ENCODE data around the gene PDE1C. TPM values are rescaled to one million over a fixed set of nuclear protein-coding genes. Genes with fewer than 3 reads are reported as not detected.

Gene PDE1C
- total and polyA plus RNA-seq, 9 donors = 4.8 to 20.0 (median 11.8) TPM

DNA sequence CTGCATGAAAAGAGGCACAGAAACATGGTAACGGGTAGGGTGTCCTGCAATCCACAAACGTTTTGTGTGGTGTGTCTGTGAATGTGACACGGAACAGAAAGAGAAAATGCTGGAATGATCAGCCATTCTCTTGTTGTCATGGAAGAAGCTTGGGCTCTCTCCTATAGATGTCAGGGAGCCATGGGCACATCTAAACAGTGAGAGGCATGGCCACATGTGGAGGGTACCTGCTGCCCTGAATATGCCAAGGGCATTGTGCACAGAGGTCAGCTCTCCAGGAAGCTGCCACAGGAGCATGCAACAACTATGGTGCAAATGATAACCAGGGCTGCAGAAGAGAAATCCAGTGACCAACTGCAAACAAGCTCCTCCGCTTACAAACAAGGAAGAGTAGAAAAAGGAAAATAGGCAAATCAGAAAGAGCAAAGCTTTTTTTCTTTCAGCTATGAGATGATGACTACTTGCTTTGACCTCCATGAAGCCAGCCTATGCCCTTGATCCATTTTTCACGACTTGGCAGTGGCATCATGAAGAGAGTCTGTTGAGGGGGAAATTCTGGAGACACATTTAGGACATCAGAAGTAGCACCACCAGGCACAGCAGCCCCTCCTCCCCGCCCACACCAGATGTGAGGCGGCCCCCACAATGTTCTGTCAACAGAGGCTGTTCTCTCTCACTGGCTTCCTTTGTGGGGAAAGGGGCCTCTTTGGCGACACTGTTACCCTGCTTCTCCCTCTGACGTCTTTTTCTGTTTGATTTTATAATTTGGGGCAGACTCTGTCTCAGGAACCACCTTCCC lies 4.8 kb upstream of the PDE1C start:
- WGBS, 3 donors = 52 to 58% (median 55%) methylated on average over 9 of the region's 9 CpGs
- H3K9me3 ChIP-seq = no peaks in the 10 kb centered on the region
- DNase-seq = no peak

DNA sequence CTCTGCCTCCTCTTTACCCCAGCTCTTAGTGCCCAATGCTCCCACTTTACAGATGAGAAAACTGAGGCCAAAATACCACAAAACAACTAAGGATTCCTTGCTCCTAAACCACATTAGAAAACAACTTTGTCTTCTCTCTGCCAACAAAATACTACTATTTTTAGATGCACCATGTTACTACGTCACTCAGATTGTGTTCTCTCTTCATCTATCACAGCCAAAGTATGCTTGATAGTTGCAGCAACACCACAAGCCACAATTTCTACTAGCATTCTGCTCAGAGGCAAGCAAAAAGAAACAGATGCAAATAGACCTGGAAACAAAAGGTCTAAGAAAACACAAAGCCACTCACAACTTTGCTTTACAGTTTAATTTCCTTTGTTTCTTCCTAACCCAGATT lies 3.3 kb upstream of the PDE1C start:
- Histone ChIP-seq H3K4me3 (no peak overlapping the region), H3K27ac (no peak overlapping the region), H3K9me3 (no peaks in the 10 kb centered on the region), H3K4me1 (ENCODE audit: insufficient read depth) (peaks cover 2% of the 10 kb centered on the region), H3K27me3 (no peaks in the 10 kb centered on the region), H3K36me3 (no peaks in the 10 kb centered on the region)
- TF ChIP-seq POLR2A (IDR thresholded peaks at IDR 0.05) = no peak
- no peak for TF ChIP-seq EP300 (IDR thresholded peaks at IDR 0.05)
- TF ChIP-seq, protein P1, sequence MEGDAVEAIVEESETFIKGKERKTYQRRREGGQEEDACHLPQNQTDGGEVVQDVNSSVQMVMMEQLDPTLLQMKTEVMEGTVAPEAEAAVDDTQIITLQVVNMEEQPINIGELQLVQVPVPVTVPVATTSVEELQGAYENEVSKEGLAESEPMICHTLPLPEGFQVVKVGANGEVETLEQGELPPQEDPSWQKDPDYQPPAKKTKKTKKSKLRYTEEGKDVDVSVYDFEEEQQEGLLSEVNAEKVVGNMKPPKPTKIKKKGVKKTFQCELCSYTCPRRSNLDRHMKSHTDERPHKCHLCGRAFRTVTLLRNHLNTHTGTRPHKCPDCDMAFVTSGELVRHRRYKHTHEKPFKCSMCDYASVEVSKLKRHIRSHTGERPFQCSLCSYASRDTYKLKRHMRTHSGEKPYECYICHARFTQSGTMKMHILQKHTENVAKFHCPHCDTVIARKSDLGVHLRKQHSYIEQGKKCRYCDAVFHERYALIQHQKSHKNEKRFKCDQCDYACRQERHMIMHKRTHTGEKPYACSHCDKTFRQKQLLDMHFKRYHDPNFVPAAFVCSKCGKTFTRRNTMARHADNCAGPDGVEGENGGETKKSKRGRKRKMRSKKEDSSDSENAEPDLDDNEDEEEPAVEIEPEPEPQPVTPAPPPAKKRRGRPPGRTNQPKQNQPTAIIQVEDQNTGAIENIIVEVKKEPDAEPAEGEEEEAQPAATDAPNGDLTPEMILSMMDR (IDR thresholded peaks at IDR 0.05) = no peak
- intact Hi-C loops (cut with DNase I) = no loop called here
- DNase-seq = no peak
- 39 to 65% (median 52%) methylated on average over 1 of the region's 1 CpG for WGBS, 3 donors

More for the DNA sequence above, 4.8 kb upstream of the PDE1C start:
- H3K27me3 ChIP-seq = no peaks in the 10 kb centered on the region
- H3K4me3 ChIP-seq = no peak overlapping the region
- no peak overlapping the region for H3K27ac ChIP-seq
- H3K4me1 ChIP-seq (ENCODE audit: insufficient read depth) = peaks cover 2% of the 10 kb centered on the region
- intact Hi-C loops (cut with DNase I) = no loop called here
- no peaks in the 10 kb centered on the region for H3K36me3 ChIP-seq
- TF ChIP-seq, protein P1 (IDR thresholded peaks at IDR 0.05) = no peak
- TF ChIP-seq EP300 (IDR thresholded peaks at IDR 0.05) (no peak), POLR2A (IDR thresholded peaks at IDR 0.05) (no peak)

DNA sequence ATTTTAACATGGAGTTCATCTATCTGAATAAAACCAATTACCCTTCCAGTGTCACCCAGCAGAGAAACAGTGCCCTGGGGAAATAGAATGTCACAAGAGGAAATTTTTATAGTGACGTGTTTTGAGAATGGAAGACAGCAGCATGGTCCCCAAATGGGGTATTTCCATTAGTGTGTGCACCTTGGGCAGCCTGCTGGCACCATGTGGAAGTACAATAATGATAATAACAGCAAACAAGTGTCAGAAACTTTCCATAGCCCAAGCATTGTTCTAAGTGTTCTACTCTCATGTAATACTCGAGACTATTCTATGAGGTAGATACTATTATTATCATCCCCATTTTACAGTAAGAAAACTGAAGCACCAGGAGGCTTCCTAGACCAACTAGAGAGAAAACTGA lies 2.2 kb upstream of the PDE1C start:
- WGBS, 3 donors = 76 to 87% (median 80%) methylated on average over 2 of the region's 2 CpGs
- Histone ChIP-seq H3K9me3 (no peaks in the 10 kb centered on the region), H3K4me3 (no peak overlapping the region), H3K36me3 (no peaks in the 10 kb centered on the region), H3K4me1 (ENCODE audit: insufficient read depth) (peaks cover 2% of the 10 kb centered on the region), H3K27me3 (no peaks in the 10 kb centered on the region), H3K27ac (no peak overlapping the region)
- no peak for DNase-seq
- intact Hi-C loops (cut with DNase I) = no loop called here
- TF ChIP-seq, protein P1 (IDR thresholded peaks at IDR 0.05) = no peak
- TF ChIP-seq POLR2A (IDR thresholded peaks at IDR 0.05) = no peak
- TF ChIP-seq EP300 (IDR thresholded peaks at IDR 0.05) = no peak

DNA sequence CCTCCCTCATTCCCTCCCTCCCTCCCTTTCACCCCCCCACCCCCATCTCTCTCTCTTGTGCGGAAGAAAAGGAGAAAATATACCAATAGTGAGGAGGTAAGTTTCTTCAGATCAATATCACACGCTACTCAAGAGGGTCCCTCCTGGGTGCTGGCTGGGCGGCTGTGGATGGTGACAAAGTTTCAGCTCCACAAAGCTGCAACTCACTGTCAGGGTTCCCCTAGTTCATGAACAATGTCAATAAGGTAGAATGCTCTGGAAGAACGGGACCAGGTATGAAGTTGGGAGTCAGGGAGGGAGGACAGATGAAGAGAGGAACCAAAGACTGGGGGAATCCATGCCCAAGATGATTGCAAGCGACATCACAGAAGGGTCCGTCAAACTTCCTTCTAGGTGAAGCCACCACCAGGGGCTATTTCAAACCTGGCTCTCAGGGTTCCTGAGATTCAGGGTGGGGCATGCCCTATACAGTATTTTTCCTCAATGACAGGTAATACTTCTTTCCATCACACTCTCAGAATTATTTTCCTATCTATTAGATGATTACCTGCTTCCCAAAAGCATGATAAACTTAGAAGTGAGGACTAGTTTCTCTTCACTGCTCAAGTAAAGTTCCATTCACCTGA lies 1.4 kb upstream of the PDE1C start:
- WGBS, 3 donors = 34 to 48% (median 42%) methylated on average over 6 of the region's 6 CpGs
- Histone ChIP-seq H3K27ac (peak overlapping the region; percentile 58 to 70), H3K4me1 (ENCODE audit: insufficient read depth) (peaks cover 2% of the 10 kb centered on the region), H3K4me3 (peak overlapping the region; percentile 61), H3K9me3 (no peaks in the 10 kb centered on the region), H3K27me3 (no peaks in the 10 kb centered on the region), H3K36me3 (no peaks in the 10 kb centered on the region)
- DNase-seq = no peak
- no peak for TF ChIP-seq POLR2A (IDR thresholded peaks at IDR 0.05)
- TF ChIP-seq, protein P1 (IDR thresholded peaks at IDR 0.05) = no peak
- no peak for TF ChIP-seq EP300 (IDR thresholded peaks at IDR 0.05)
- intact Hi-C loops (cut with DNase I) = no loop called here

Data from ovary (tissue), 9 donors.